ENCODE data around the gene IRF2BPL.

- TF ChIP-seq CTCF (IDR thresholded peaks at IDR 0.05; ENCODE audit: low read depth, low read length): no peak
- TF ChIP-seq EZH2phosphoT487 (IDR thresholded peaks at IDR 0.05; ENCODE audit: low read depth): no peak
Observed at GRCh38 chr14:77071938-77072388, 43.5 kb upstream of the IRF2BPL start.
